CD4-positive, CD25-positive, alpha-beta regulatory T cell (primary cell): ENCODE measurements around the gene TCEAL5. TPM values are rescaled to one million over a fixed set of nuclear protein-coding genes. Genes with fewer than 3 reads are reported as not detected.
"Not testable (repeated sequence)": the region's sequence is repeated elsewhere in the genome, so short reads cannot be mapped to it uniquely, and the experiment has no call there.

ENCODE experiments used
- ATAC-seq, 2 donors: fragments of 150-1000 bp; cut with Tn5 transposase; one replicate each; pipeline ENCODE4 v1.10.0; 2021; ENCODE audit warnings: low read depth in 2 of 2, moderate number of reproducible peaks in 2 of 2, moderate library complexity in 1 of 2
- DNase-seq, 3 donors: peaks; one replicate each; pipeline versions ENCODE4 v3.0.0 to v3.0.0-alpha.2; 2012 to 2022; ENCODE audit warnings: mixed read lengths in 1 of 3
- H3K27ac ChIP-seq: one replicate; pipeline ENCODE4 v1.7.0; 2013; ENCODE audit warnings: mild to moderate bottlenecking, low read length; ENCODE audit not compliant: insufficient read depth, poor library complexity, severe bottlenecking
- H3K27me3 ChIP-seq: one replicate; pipeline ENCODE4 v1.7.0; 2013; ENCODE audit warnings: low read length; ENCODE audit not compliant: control insufficient read depth, insufficient read depth
- H3K36me3 ChIP-seq: one replicate; pipeline ENCODE4 v1.7.0; 2013; ENCODE audit warnings: mild to moderate bottlenecking, low read length, moderate library complexity; ENCODE audit not compliant: control insufficient read depth, insufficient read depth
- H3K4me1 ChIP-seq: 2 replicates; pipeline ENCODE4 v1.7.0; 2013; ENCODE audit warnings: mild to moderate bottlenecking, low read length; ENCODE audit not compliant: insufficient read depth, control insufficient read depth, poor library complexity, severe bottlenecking
- H3K4me3 ChIP-seq: one replicate; pipeline ENCODE4 v1.7.0; 2013; ENCODE audit warnings: low read depth, mild to moderate bottlenecking, low read length, moderate library complexity
- H3K9me3 ChIP-seq, 2 experiments: 1 replicate in 1 of 2; 2 replicates in 1 of 2; pipeline ENCODE4 v1.7.0; 2013; ENCODE audit warnings: low read length in 2 of 2, mild to moderate bottlenecking in 1 of 2, moderate library complexity in 1 of 2; ENCODE audit not compliant: control insufficient read depth in 2 of 2
- H3K27ac Mint-ChIP-seq, 3 donors: one replicate each; pipeline ENCODE4 v1.8.0; 2020 to 2022; ENCODE audit warnings: mild to moderate bottlenecking in 3 of 3, mixed read lengths in 3 of 3, moderate library complexity in 2 of 3
- H3K27me3 Mint-ChIP-seq: one replicate; pipeline ENCODE4 v1.8.0; 2022; ENCODE audit warnings: mild to moderate bottlenecking, mixed read lengths
- H3K36me3 Mint-ChIP-seq: one replicate; pipeline ENCODE4 v1.8.0; 2020; ENCODE audit warnings: mixed read lengths
- H3K4me1 Mint-ChIP-seq, 4 donors: one replicate each; pipeline ENCODE4 v1.8.0; 2020 to 2022; ENCODE audit warnings: mixed read lengths in 4 of 4, mild to moderate bottlenecking in 1 of 4
- H3K4me3 Mint-ChIP-seq, 4 donors: one replicate each; pipeline ENCODE4 v1.8.0; 2020 to 2022; ENCODE audit warnings: mild to moderate bottlenecking in 4 of 4, mixed read lengths in 4 of 4, moderate library complexity in 3 of 4
- H3K9me3 Mint-ChIP-seq, 7 donors: one replicate each; pipeline ENCODE4 v1.8.0; 2020 to 2022; ENCODE audit warnings: mixed read lengths in 7 of 7, mild to moderate bottlenecking in 3 of 7, moderate library complexity in 2 of 7
- polyA plus RNA-seq, 4 donors: library from polyadenylated mRNA; unstranded; fragments of 300-500 nt; fragmentation: Illumina TruSeq; gene quantifications; one replicate each; pipeline ENCODE4 v1.2.3, GENCODE V29; 2021
- total RNA-seq: library from RNA; stranded (reverse); gene quantifications from one replicate; pipeline ENCODE4 v1.2.3, GENCODE V29; 2022

TCEAL5 gene
- total RNA-seq (not detected), polyA plus RNA-seq (not detected)

GRCh38 chrX:103276581-103277002 lies at the start of gene TCEAL5:
Gene TCEAL5, minus strand, starts transcription at chrX:103276750. Its CDS starts 2,187 bp downstream, at chrX:103274563.
- Histone ChIP-seq H3K27me3 (peaks cover 9% of the 10 kb centered on the region), H3K27ac (no peak within 1 kb of the TSS), H3K4me3 (no peak within 1 kb of the TSS), H3K36me3 (no peaks in the 10 kb centered on the region), H3K4me1 (no peaks in the 10 kb centered on the region), H3K9me3 (no peaks in the 10 kb centered on the region)
- H3K36me3 Mint-ChIP-seq: no peaks in the 10 kb centered on the region
- no peak for ATAC-seq
- no peak for DNase-seq
- H3K27me3 Mint-ChIP-seq: peaks cover 52% of the 10 kb centered on the region
- H3K9me3 Mint-ChIP-seq: peaks cover 0 to 3% (median 0%) of the 10 kb centered on the region in 7 donors
- peak within 1 kb of the TSS in 1 of 3 donors; percentile 25 for H3K27ac Mint-ChIP-seq
- H3K4me1 Mint-ChIP-seq: peaks cover 0 to 11% (median 4%) of the 10 kb centered on the region in 4 donors
- H3K4me3 Mint-ChIP-seq: peak within 1 kb of the TSS in 3 of 4 donors; percentile 54 to 63 (median 61)

- no peaks in the 10 kb centered on the region for H3K9me3 Mint-ChIP-seq
Measured at GRCh38 chrX:103311399-103311780, 34.8 kb upstream of the TCEAL5 start.

GRCh38 chrX:103310555-103311398 lies 34.2 kb upstream of the TCEAL5 start, which contains the start of gene BEX2:
Gene BEX2, minus strand, starts transcription at chrX:103310990. Its CDS starts 1,014 bp downstream, at chrX:103309976.
- peaks cover 0 to 9% (median 2%) of the 10 kb centered on the region in 4 donors for H3K4me1 Mint-ChIP-seq
- H3K27me3 Mint-ChIP-seq: peaks cover 11% of the 10 kb centered on the region
- Histone ChIP-seq H3K36me3 (no peaks in the 10 kb centered on the region), H3K4me1 (no peaks in the 10 kb centered on the region), H3K4me3 (no peak within 1 kb of the TSS), H3K27me3 (no peaks in the 10 kb centered on the region), H3K27ac (peak within 1 kb of the TSS; percentile 74), H3K9me3 (no peaks in the 10 kb centered on the region)
- H3K36me3 Mint-ChIP-seq: no peaks in the 10 kb centered on the region
- H3K9me3 Mint-ChIP-seq: no peaks in the 10 kb centered on the region
- peak; percentile 98 to 99 for ATAC-seq
- peak within 1 kb of the TSS; percentile 44 to 88 (median 83) for H3K27ac Mint-ChIP-seq
- peak within 1 kb of the TSS; percentile 82 to 88 (median 85) for H3K4me3 Mint-ChIP-seq
- DNase-seq: peak; percentile 77 to 85 (median 81)

More at GRCh38 chrX:103311399-103311780, 34.8 kb upstream of the TCEAL5 start:
- H3K4me3 ChIP-seq: no peak overlapping the region
- Mint-ChIP-seq H3K27ac (no peak overlapping the region), H3K4me3 (peak overlapping the region in 3 of 4 donors; percentile 82 to 87 (median 83)), H3K4me1 (peaks cover 0 to 9% (median 2%) of the 10 kb centered on the region in 4 donors), H3K36me3 (no peaks in the 10 kb centered on the region), H3K27me3 (peaks cover 11% of the 10 kb centered on the region)
- H3K9me3 ChIP-seq: no peaks in the 10 kb centered on the region
- no peaks in the 10 kb centered on the region for H3K36me3 ChIP-seq
- no peak overlapping the region for H3K27ac ChIP-seq
- no peaks in the 10 kb centered on the region for H3K4me1 ChIP-seq
- no peaks in the 10 kb centered on the region for H3K27me3 ChIP-seq
- DNase-seq: no peak
- ATAC-seq: no peak

- no peaks in the 10 kb centered on the region for H3K4me1 ChIP-seq
- no peaks in the 10 kb centered on the region for H3K27me3 ChIP-seq
- peak in 2 of 3 donors; percentile 1 for DNase-seq
- peaks cover 0 to 9% (median 2%) of the 10 kb centered on the region in 4 donors for H3K4me1 Mint-ChIP-seq
- no peaks in the 10 kb centered on the region for H3K9me3 Mint-ChIP-seq
- no peaks in the 10 kb centered on the region for H3K36me3 Mint-ChIP-seq
- H3K9me3 ChIP-seq: no peaks in the 10 kb centered on the region
- no peak for ATAC-seq
- H3K36me3 ChIP-seq: no peaks in the 10 kb centered on the region
- peak overlapping the region in 3 of 4 donors; percentile 67 to 76 (median 71) for H3K4me3 Mint-ChIP-seq
- no peak overlapping the region for H3K4me3 ChIP-seq
- peak overlapping the region; percentile 74 for H3K27ac ChIP-seq
- peaks cover 11% of the 10 kb centered on the region for H3K27me3 Mint-ChIP-seq
- H3K27ac Mint-ChIP-seq: peak overlapping the region in 1 of 3 donors; percentile 14
Measured at GRCh38 chrX:103309860-103310554, 33.5 kb upstream of the TCEAL5 start.

GRCh38 chrX:103305666-103306065 lies 29.1 kb upstream of the TCEAL5 start:
- H3K4me3 Mint-ChIP-seq, H3K4me1 ChIP-seq, H3K4me3 ChIP-seq, H3K27ac ChIP-seq, H3K9me3 Mint-ChIP-seq, H3K27me3 ChIP-seq, H3K27ac Mint-ChIP-seq, H3K9me3 ChIP-seq, H3K36me3 ChIP-seq, H3K4me1 Mint-ChIP-seq, H3K36me3 Mint-ChIP-seq, DNase-seq, ATAC-seq: not testable (repeated sequence)
- H3K27me3 Mint-ChIP-seq: peaks cover 11% of the 10 kb centered on the region

GRCh38 chrX:103304705-103305104 lies 28.2 kb upstream of the TCEAL5 start:
- ATAC-seq: no peak
- H3K4me1 Mint-ChIP-seq: peaks cover 0 to 4% (median 2%) of the 10 kb centered on the region in 4 donors
- H3K27me3 ChIP-seq: no peaks in the 10 kb centered on the region
- no peak overlapping the region for H3K27ac Mint-ChIP-seq
- no peak overlapping the region for H3K4me3 ChIP-seq
- no peaks in the 10 kb centered on the region for H3K4me1 ChIP-seq
- H3K36me3 ChIP-seq: no peaks in the 10 kb centered on the region
- peak in 2 of 3 donors; percentile 2 to 32 for DNase-seq
- H3K9me3 ChIP-seq: no peaks in the 10 kb centered on the region
- H3K36me3 Mint-ChIP-seq: no peaks in the 10 kb centered on the region
- no peak overlapping the region for H3K4me3 Mint-ChIP-seq
- H3K27ac ChIP-seq: no peak overlapping the region
- no peaks in the 10 kb centered on the region for H3K9me3 Mint-ChIP-seq
- peaks cover 11% of the 10 kb centered on the region for H3K27me3 Mint-ChIP-seq

- Histone ChIP-seq H3K4me1 (no peaks in the 10 kb centered on the region), H3K4me3 (no peak overlapping the region), H3K27me3 (no peaks in the 10 kb centered on the region), H3K9me3 (no peaks in the 10 kb centered on the region), H3K27ac (no peak overlapping the region), H3K36me3 (no peaks in the 10 kb centered on the region)
- ATAC-seq (no peak), DNase-seq (no peak)
- H3K4me3 Mint-ChIP-seq: no peak overlapping the region
- no peaks in the 10 kb centered on the region for H3K36me3 Mint-ChIP-seq
- peaks cover 0 to 3% (median 0%) of the 10 kb centered on the region in 7 donors for H3K9me3 Mint-ChIP-seq
- H3K27me3 Mint-ChIP-seq: peaks cover 4% of the 10 kb centered on the region
- no peak overlapping the region for H3K27ac Mint-ChIP-seq
- peaks cover 0 to 4% (median 0%) of the 10 kb centered on the region in 4 donors for H3K4me1 Mint-ChIP-seq
Measured at GRCh38 chrX:103293118-103293517, 16.6 kb upstream of the TCEAL5 start.
